Fibroblast of the conjunctiva (primary cell): ENCODE data around the gene AURKAIP1.
"Not testable (repeated sequence)": the region's sequence is repeated elsewhere in the genome, so short reads cannot be mapped to it uniquely, and the experiment has no call there.

ENCODE experiments used
- DNase-seq: peaks from one replicate; pipeline ENCODE4 v3.0.0-alpha.2; 2010; ENCODE audit warnings: low read depth

Gene AURKAIP1

DNA sequence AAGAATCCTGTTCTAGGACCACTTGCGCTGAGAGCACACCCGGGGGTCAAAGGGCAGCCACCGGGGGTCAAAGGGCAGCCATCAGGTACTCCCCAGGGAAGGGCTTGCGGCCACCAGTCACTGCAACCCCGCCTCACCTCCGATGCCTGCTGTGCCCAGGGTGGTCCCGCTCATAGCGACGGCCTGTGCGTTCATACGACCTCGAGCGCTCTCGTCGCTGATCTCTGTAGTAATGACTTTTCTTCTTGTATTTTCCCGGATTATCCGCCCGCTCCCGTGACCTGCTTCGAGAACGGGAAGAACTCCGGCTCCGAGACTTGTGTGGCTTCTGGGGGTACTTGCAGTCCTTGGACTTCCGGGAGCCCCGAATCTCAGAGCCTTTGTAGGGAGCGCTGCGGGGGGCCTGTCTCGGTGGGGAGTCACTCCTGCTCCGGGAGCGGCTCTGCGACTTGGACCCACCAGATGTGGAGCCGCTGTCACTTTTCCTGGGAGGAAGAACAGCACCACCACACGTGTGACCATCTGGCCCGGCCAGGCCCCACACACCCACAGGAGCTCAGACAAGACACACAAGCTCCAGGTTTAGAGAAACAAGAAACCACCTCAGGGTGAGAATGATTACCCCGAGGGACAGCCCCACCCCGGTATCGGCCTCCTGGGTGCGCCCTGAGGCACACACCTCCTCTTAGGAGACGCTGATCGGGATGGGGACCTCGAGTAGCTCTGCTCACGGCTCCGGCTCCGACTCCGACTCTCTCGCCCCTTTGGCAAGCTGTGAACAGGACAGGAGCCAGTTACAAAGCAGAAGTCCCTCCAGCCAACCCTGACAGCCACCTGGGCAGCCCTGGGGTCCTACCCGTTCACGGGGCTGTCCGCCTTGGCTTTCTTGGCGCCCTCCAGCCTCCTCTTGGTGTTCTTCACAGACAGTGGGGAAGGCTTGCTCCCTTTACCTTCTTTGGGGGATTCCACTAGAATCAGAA lies 12.4 kb upstream of the AURKAIP1 start:
- DNase-seq, result no peak

DNA sequence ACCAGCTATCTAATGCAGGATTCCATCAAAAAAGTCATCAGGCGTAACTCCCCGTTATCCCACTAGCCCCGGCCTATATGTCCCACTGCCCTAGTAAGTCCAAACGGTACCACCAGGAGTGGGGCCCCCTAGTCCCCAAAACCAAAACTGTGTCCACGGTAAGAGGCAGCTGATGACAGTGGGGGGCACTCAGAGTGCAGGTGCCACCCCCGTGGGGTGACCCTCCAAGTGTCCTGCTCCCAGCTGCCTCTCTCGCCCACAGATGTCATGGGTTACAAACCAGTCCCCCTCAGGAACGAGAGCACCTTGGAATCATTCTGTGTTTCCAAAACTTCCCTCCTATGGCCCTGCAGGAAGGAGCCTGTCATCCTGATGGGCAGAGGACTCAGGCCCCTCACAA lies 10.9 kb upstream of the AURKAIP1 start:
- DNase-seq, result no peak

GRCh38 chr1:1385339-1385738 lies 10.3 kb upstream of the AURKAIP1 start:
- DNase-seq, result not testable (repeated sequence)

DNA sequence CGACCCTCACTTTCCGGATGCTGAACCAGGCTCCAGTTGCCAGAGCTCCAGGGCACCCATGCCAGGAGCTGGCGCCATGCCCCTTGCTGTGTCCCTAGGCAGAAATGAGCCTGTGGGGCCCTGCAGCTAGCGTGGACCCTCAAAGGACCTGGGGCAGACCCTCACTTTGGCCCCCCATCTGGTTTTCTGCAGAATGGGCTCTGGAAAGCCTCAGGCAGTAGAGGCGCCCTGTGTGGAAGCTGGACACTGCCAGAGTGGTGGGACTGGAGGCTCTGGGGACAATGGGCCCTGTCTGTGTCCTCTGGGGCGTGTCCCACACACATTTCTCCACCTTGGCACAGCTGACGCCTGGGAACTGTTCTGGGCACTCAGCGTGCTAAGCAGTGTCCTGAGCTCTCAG lies 6.3 kb upstream of the AURKAIP1 start:
- DNase-seq, result no peak

GRCh38 chr1:1380860-1381259 lies 5.9 kb upstream of the AURKAIP1 start:
- DNase-seq, result no peak

- DNase-seq, result no peak
Observed at GRCh38 chr1:1377540-1378205, 2.7 kb upstream of the AURKAIP1 start.

GRCh38 chr1:1376551-1377226 lies 1.7 kb upstream of the AURKAIP1 start:
- no peak for DNase-seq

- DNase-seq, result no peak
Observed at GRCh38 chr1:1374589-1374928, 448 bp downstream of the AURKAIP1 start.

GRCh38 chr1:1373815-1374588 lies 1.0 kb downstream of the AURKAIP1 start:
- no peak for DNase-seq

DNA sequence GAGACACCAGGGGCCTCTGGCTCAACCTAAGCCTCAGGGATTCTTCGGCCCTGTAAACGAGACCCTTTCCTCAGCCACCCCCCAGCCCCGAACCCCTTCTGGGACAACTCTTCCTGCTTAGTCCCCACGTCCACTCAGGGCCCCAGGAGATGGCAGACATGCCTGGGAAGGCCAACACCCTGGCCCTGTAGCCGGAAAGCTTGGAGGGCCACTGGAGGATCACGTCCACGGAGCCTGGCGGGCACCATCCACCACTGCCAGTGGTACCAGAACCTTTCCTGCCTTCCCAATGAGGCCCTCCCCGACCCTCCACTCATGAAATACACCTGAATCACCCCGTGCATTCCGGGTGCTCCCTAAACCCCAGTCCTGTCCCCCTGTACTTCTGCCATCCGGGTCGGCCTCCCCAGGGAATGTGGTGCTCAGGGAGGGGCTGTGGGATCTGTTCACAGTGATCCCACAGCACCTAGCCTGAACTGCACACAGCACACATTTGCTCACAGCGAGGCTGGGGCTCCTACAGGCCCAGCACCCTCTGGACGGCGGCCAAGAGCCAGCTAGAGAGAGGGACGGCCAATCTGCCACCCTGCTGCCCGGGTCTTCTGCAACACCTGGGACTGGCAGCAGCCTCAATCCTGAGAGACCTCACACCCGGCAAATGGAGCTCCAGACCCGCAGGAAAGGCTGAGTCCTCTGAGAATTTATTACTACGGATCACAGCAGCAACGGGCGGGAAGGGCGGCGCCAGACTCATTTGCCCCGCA lies 1.8 kb downstream of the AURKAIP1 start:
- DNase-seq, result no peak

GRCh38 chr1:1371746-1372711 lies 3.0 kb downstream of the AURKAIP1 start:
- no peak for DNase-seq

- DNase-seq, result no peak
Observed at GRCh38 chr1:1371364-1371745, 3.7 kb downstream of the AURKAIP1 start.

- no peak for DNase-seq
Observed at GRCh38 chr1:1370771-1371300, 4.2 kb downstream of the AURKAIP1 start.

DNA sequence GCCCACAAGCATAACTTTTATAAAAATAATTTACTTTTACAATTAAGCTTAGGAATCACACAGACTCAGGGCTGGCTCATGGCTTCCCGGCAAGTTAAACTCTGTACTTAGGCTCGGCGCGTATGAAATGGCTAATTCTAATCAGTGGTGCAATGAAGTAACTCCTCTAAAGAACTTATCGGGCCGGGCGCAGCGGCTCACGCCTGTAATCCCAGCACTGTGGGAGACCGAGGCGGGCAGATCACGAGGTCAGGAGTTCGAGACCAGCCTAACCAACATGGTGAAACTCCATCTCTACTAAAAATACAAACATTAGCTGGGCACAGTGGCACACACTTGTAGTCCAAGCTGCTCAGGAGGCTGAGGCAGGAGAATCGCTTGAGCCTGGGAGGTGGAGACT lies 4.9 kb downstream of the AURKAIP1 start:
- not testable (repeated sequence) for DNase-seq

- DNase-seq, result no peak
Observed at GRCh38 chr1:1367315-1367714, 7.7 kb downstream of the AURKAIP1 start.

DNA sequence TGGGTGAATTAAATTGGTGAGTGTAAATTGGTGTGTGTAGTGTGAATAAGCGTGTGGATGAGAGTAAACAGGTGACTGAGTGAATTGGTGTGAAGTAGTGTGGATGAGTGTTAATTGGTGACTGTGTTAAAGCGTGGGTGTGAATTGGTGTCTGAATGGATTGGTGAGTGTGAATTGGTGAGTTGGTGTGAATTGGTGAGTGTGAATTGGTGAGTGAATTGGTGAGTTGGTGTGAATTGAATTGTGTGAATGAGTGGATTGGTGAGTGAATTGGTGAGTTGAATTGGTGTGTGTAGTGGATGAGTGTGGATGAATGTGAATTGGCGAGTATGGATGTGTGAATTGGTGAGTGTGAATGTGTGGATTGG lies 8.3 kb downstream of the AURKAIP1 start:
- DNase-seq, result no peak

- no peak for DNase-seq
Observed at GRCh38 chr1:1365875-1366698, 8.9 kb downstream of the AURKAIP1 start.

- no peak for DNase-seq
Observed at GRCh38 chr1:1364266-1364665, 10.7 kb downstream of the AURKAIP1 start.

GRCh38 chr1:1361982-1362423 lies 13.0 kb downstream of the AURKAIP1 start:
- DNase-seq, result peak; percentile 64
